HepG2 (cell line): ENCODE data around the gene CR1. TPM values are rescaled to one million over a fixed set of nuclear protein-coding genes. Genes with fewer than 3 reads are reported as not detected.

Experiments used
- ATAC-seq: fragments of 200-7000 bp; cut with Tn5 transposase; 3 replicates; pipeline ENCODE4 v1.9.1; 2020; ENCODE audit warnings: mild to moderate bottlenecking, moderate library complexity
- BruUV-seq: library from RNA; stranded (reverse); fragments of 400-500 nt; replicated peaks from 2 replicates; lab custom pipeline; 2021; lab: Mats Ljungman, UMichigan
- CTCF ChIA-PET: fragments of 300-600 bp; formaldehyde crosslinking; extraction: SDS; loops from one replicate; lab custom pipeline; 2021; ENCODE audit warnings: low total read pairs, inconsistent platforms, low intra/inter-chr PET ratio; lab: Yijun Ruan, JAX
- POLR2A ChIA-PET: fragments of 350-600 bp; sonication (Branson Sonifier 250); formaldehyde crosslinking; loops from one replicate; lab custom pipeline; 2020; ENCODE audit warnings: antibody characterized with exemption, inconsistent platforms; lab: Yijun Ruan, JAX
- DNase-seq: peaks from one replicate; pipeline ENCODE4 v3.0.0-alpha.2; 2015; ENCODE audit warnings: low spot score
- FAIRE-seq: peaks from 3 replicates; lab custom pipeline; 2011; peaks lifted over from hg19 to GRCh38; lab: Jason Lieb, UNC
- H2AFZ ChIP-seq: one replicate; pipeline ENCODE4 v1.6.1; 2011; ENCODE audit warnings: low read length, inconsistent platforms
- H3K27ac ChIP-seq: fragments of 300-600 bp; 3 replicates; pipeline ENCODE4 v1.8.0; 2011; ENCODE audit warnings: mixed run types, mild to moderate bottlenecking, mixed read lengths, low read length, inconsistent platforms; ENCODE audit not compliant: insufficient read depth; ENCODE audit errors: extremely low read length
- H3K27me3 ChIP-seq, 2 experiments: fragments of 200-600 bp in 1 of 2; 2 replicates in 1 of 2; 3 replicates in 1 of 2; pipeline versions ENCODE4 v1.6.0 to v1.8.0; 2011; ENCODE audit warnings: low read length in 2 of 2, mild to moderate bottlenecking in 2 of 2, moderate library complexity in 2 of 2, inconsistent platforms in 1 of 2; ENCODE audit not compliant: insufficient read depth in 2 of 2, control insufficient read depth in 1 of 2
- H3K36me3 ChIP-seq, 2 experiments: fragments of 200-600 bp in 1 of 2; replicated peaks in 1 of 2; 2 replicates in 1 of 2; 3 replicates in 1 of 2; pipeline versions ENCODE4 v1.5.1 to v1.8.0; 2011; ENCODE audit warnings: low read length in 2 of 2, inconsistent platforms in 1 of 2; ENCODE audit not compliant: insufficient read depth in 2 of 2, control insufficient read depth in 1 of 2
- H3K4me1 ChIP-seq: 2 replicates; pipeline ENCODE4 v1.5.1; 2012; ENCODE audit warnings: low read length, inconsistent platforms; ENCODE audit not compliant: insufficient read depth
- H3K4me2 ChIP-seq: 2 replicates; pipeline ENCODE4 v1.6.0; 2011; ENCODE audit warnings: low read depth, low read length, inconsistent platforms
- H3K4me3 ChIP-seq, 3 experiments: fragments of 200-600 bp in 1 of 3; sonication (generic), shearing (Covaris generic) in 1 of 3; replicated peaks in 1 of 3; 2 replicates each; pipeline ENCODE4 v1.5.1; 2011 to 2016; ENCODE audit warnings: low read length in 3 of 3, inconsistent platforms in 2 of 3, low read depth in 2 of 3, mild to moderate bottlenecking in 2 of 3, control low read depth in 1 of 3, mixed read lengths in 1 of 3; ENCODE audit not compliant: insufficient read depth in 1 of 3
- H3K79me2 ChIP-seq: one replicate; pipeline ENCODE4 v1.6.1; 2011; ENCODE audit warnings: low read length, inconsistent platforms; ENCODE audit not compliant: insufficient read depth
- H3K9ac ChIP-seq: 2 replicates; pipeline ENCODE4 v1.6.0; 2011; ENCODE audit warnings: mild to moderate bottlenecking, low read depth, low read length, inconsistent platforms; ENCODE audit not compliant: insufficient read depth
- H3K9me3 ChIP-seq: 2 replicates; pipeline ENCODE4 v1.5.1; 2012; ENCODE audit warnings: mild to moderate bottlenecking, low read length
- H4K20me1 ChIP-seq: 2 replicates; pipeline ENCODE4 v1.6.0; 2011; ENCODE audit warnings: inconsistent platforms, mild to moderate bottlenecking, low read length, moderate library complexity; ENCODE audit not compliant: insufficient read depth
- ARNTL ChIP-seq: sonication (generic); formaldehyde crosslinking; IDR thresholded peaks from 2 replicates; pipeline ENCODE4 v1.4.0; 2020; ENCODE audit warnings: mild to moderate bottlenecking, missing genetic modification reagents
- CBX2 ChIP-seq, 2 experiments: fragments of 200-600 bp in 1 of 2; sonication (generic); formaldehyde crosslinking in 1 of 2; IDR thresholded peaks; 2 replicates each; pipeline versions ENCODE4 v1.7.0 to v1.8.1; 2018 to 2022; ENCODE audit warnings: low read depth in 2 of 2, low read length in 1 of 2, mild to moderate bottlenecking in 1 of 2, missing genetic modification reagents in 1 of 2
- CENPBD1 ChIP-seq: sonication (generic); formaldehyde crosslinking; IDR thresholded peaks from 2 replicates; pipeline ENCODE4 v1.8.0; 2022; ENCODE audit warnings: missing genetic modification reagents, low read depth, mild to moderate bottlenecking, borderline replicate concordance
- ELF3 ChIP-seq: IDR thresholded peaks from 2 replicates; pipeline ENCODE4 v1.6.1; 2016; ENCODE audit warnings: missing genetic modification reagents, missing compliant biosample characterization
- FOXP4 ChIP-seq: sonication (generic); formaldehyde crosslinking; IDR thresholded peaks from 2 replicates; pipeline ENCODE4 v1.4.0; 2020; ENCODE audit warnings: missing genetic modification reagents
- HES4 ChIP-seq: sonication (generic); formaldehyde crosslinking; IDR thresholded peaks from 2 replicates; pipeline ENCODE4 v1.9.0; 2021; ENCODE audit warnings: mild to moderate bottlenecking, missing genetic modification reagents, borderline replicate concordance
- MAFF ChIP-seq: IDR thresholded peaks from 2 replicates; pipeline ENCODE4 v1.6.1; 2011; ENCODE audit warnings: low read depth, low read length, improper control_type of control experiment
- PCBP1 ChIP-seq: fragments of 200-400 bp; formaldehyde crosslinking; IDR thresholded peaks from 2 replicates; pipeline ENCODE4 v1.6.1; 2017; ENCODE audit warnings: mild to moderate bottlenecking, low read depth, low read length, borderline replicate concordance
- POGZ ChIP-seq: sonication (generic); formaldehyde crosslinking; IDR thresholded peaks from 2 replicates; pipeline ENCODE4 v1.4.0; 2020; ENCODE audit warnings: mild to moderate bottlenecking, missing genetic modification reagents
- RARA ChIP-seq: IDR thresholded peaks from 2 replicates; pipeline ENCODE4 v1.6.1; 2016; ENCODE audit warnings: missing genetic modification reagents, missing compliant biosample characterization
- SOX5 ChIP-seq: IDR thresholded peaks from 2 replicates; pipeline ENCODE4 v1.6.1; 2016; ENCODE audit warnings: borderline replicate concordance
- SRSF1 ChIP-seq: fragments of 200-400 bp; formaldehyde crosslinking; optimal IDR thresholded peaks from 2 replicates; pipeline ENCODE3; 2017; ENCODE audit warnings: mild to moderate bottlenecking, low read depth, low read length, moderate library complexity
- TAF1 ChIP-seq: sonication (generic); formaldehyde crosslinking; IDR thresholded peaks from 2 replicates; pipeline ENCODE4 v1.4.0; 2020; ENCODE audit warnings: missing genetic modification reagents
- ZNF205 ChIP-seq: IDR thresholded peaks from 2 replicates; pipeline ENCODE4 v1.6.1; 2018; ENCODE audit warnings: missing biosample characterization, missing genetic modification reagents
- ZNF496 ChIP-seq: sonication (generic); formaldehyde crosslinking; IDR thresholded peaks from 2 replicates; pipeline ENCODE4 v1.8.1; 2023; ENCODE audit warnings: mild to moderate bottlenecking, moderate library complexity, missing genetic modification reagents; ENCODE audit not compliant: insufficient replicate concordance
- ZNF7 ChIP-seq: IDR thresholded peaks from 2 replicates; pipeline ENCODE4 v1.6.1; 2016; ENCODE audit warnings: missing biosample characterization, missing genetic modification reagents
- WGBS: methylation state at CpG from one replicate; pipeline ENCODE4 v1.1.6; 2017; ENCODE audit warnings: low lambda C conversion rate; 5-methylcytosine and 5-hydroxymethylcytosine counted together
- in situ Hi-C: cut with HindIII; loops from 2 replicates; pipeline ENCODE4 v1.10.0; 2017; ENCODE audit warnings: low pct_unique_long_range_greater_than_20kb; ENCODE audit not compliant: extremely low pct_ligation_motif_present
- intact Hi-C: fragments of 100-400 bp; cut with micrococcal nuclease; formaldehyde crosslinking; loops from one replicate; pipeline ENCODE4 v1.10.0; 2022; ENCODE audit not compliant: unreplicated experiment
- polyA plus RNA-seq, 8 experiments: library from polyadenylated mRNA; depleted of rRNA in 3 of 8; stranded (reverse) in 7 of 8; unstranded in 1 of 8; fragments of >200 nt; fragmentation: Illumina TruSeq in 4 of 8; extraction: Trizol in 4 of 8; gene quantifications; 2 replicates each; pipeline versions ENCODE4 v1.2.1 to v1.2.3, GENCODE V29; 2011 to 2016; ENCODE audit warnings: low read depth in 4 of 8, missing spikeins in 1 of 8, mixed read lengths in 1 of 8; ENCODE audit not compliant: insufficient read depth in 1 of 8
- total RNA-seq, 5 experiments: library from RNA; depleted of rRNA; stranded (reverse); fragments of >200 nt; fragmentation: Illumina TruSeq; extraction: Trizol; gene quantifications; 2 replicates each; pipeline ENCODE4 v1.2.3, GENCODE V29; 2016; ENCODE audit warnings: low read depth in 1 of 5

The CR1 gene
- total and polyA plus RNA-seq, 2 of the 13 experiments (the other 11 are each of a cell fraction or from before 2014, with no cell fraction given), result not detected

DNA sequence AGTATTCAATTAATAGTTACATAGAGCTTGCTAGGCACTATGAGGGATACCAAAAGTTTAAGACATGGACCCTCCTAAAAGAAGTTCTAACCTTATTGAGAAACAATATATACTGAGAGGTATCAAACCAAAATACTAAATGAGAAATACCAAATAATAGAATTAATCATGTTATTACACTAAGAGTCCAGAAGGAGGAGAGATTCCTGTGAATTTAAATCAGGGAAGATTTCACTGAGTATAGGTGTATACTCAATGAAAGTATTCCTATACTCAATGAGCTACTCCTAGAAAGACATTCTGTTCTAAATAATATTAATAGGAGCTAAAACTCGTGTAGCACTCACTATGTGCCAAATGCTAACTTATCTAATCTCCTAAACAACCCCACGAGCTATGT, 158.4 kb downstream of the CR1 start:
- Histone ChIP-seq H3K36me3 (no peaks in the 10 kb centered on the region; a peak in 1 of 5 replicates), H3K9me3 (no peaks in the 10 kb centered on the region), H3K27ac (no peak overlapping the region), H3K4me3 (no peak overlapping the region), H3K4me2 (no peak overlapping the region), H2AFZ (no peak overlapping the region), H3K9ac (no peak overlapping the region), H4K20me1 (no peaks in the 10 kb centered on the region), H3K4me1 (no peaks in the 10 kb centered on the region), H3K27me3 (peaks cover 1 to 2% of the 10 kb centered on the region in 2 experiments; a peak in 2 of 5 replicates)
- DNase-seq (no peak), ATAC-seq (no peak), FAIRE-seq (no peak)
- BruUV-seq, result no TSS peak
- CTCF ChIA-PET, result no interaction called here
- POLR2A ChIA-PET, result no interaction called here
- 0% methylated on average over 2 of the region's 2 CpGs for WGBS
- intact Hi-C loops, result no loop called here
- no peak for TF ChIP-seq ELF3 (CRISPR knock-in tag)
- TF ChIP-seq ZNF496 (CRISPR knock-in tag), result no peak
- no peak for TF ChIP-seq HES4 (CRISPR knock-in tag)
- TF ChIP-seq, all 625 proteins: peak for 0
- H3K79me2 ChIP-seq, result no peaks in the 10 kb centered on the region
- in situ Hi-C loops, result no loop called here

GRCh38 chr1:207658408-207658807, 162.5 kb downstream of the CR1 start:
- Histone ChIP-seq H3K79me2 (no peaks in the 10 kb centered on the region), H3K4me3 (no peak overlapping the region), H3K36me3 (no peaks in the 10 kb centered on the region), H3K27me3 (no peaks in the 10 kb centered on the region; a peak in 1 of 5 replicates), H2AFZ (no peak overlapping the region), H3K4me2 (no peak overlapping the region), H3K9ac (no peak overlapping the region), H3K27ac (no peak overlapping the region), H3K4me1 (no peaks in the 10 kb centered on the region), H3K9me3 (no peaks in the 10 kb centered on the region), H4K20me1 (no peaks in the 10 kb centered on the region)
- no TSS peak for BruUV-seq
- in situ Hi-C loops, result no loop called here
- ATAC-seq, result no peak; the same call in 2 of the 3 replicates
- TF ChIP-seq POGZ (CRISPR knock-in tag) (no peak), ZNF7 (CRISPR knock-in tag) (no peak), TAF1 (CRISPR knock-in tag) (no peak), ARNTL (CRISPR knock-in tag) (no peak), RARA (CRISPR knock-in tag) (no peak), FOXP4 (no peak), PCBP1 (no peak), SRSF1 (no peak), SOX5 (CRISPR knock-in tag) (no peak), CBX2 (IDR thresholded peaks at IDR 0.05; ENCODE audit: low read depth, low read length) (no peak), CBX2 (CRISPR knock-in tag; IDR thresholded peaks at IDR 0.05; ENCODE audit: low read depth) (no peak), MAFF (no peak), ZNF205 (CRISPR knock-in tag) (no peak), CENPBD1 (no peak)
- ChIA-PET POLR2A (no interaction called here), CTCF (no interaction called here)
- no peak for DNase-seq
- intact Hi-C loops, result no loop called here
- 0% methylated on average over 3 of the region's 7 CpGs for WGBS
- no peak for FAIRE-seq
